Cerebellar cortex (tissue), 1 donor: ENCODE data around the gene AP2M1.
"Not testable (repeated sequence)": the region's sequence is repeated elsewhere in the genome, so short reads cannot be mapped to it uniquely, and the experiment has no call there.

Source experiments
- DNase-seq: peaks from one replicate; pipeline ENCODE4 v3.0.0-alpha.2; 2015; ENCODE audit warnings: low spot score

AP2M1 gene

GRCh38 chr3:184157206-184157605 lies 17.4 kb upstream of the AP2M1 start:
- no peak for DNase-seq

GRCh38 chr3:184158404-184158803 lies 16.3 kb upstream of the AP2M1 start:
- DNase-seq = no peak

- DNase-seq = no peak
Measured at GRCh38 chr3:184160456-184160855, 14.2 kb upstream of the AP2M1 start.

GRCh38 chr3:184162571-184163070 lies 12.0 kb upstream of the AP2M1 start:
- not testable (repeated sequence) for DNase-seq

GRCh38 chr3:184164648-184165330 lies 9.9 kb upstream of the AP2M1 start:
- DNase-seq = no peak

DNA sequence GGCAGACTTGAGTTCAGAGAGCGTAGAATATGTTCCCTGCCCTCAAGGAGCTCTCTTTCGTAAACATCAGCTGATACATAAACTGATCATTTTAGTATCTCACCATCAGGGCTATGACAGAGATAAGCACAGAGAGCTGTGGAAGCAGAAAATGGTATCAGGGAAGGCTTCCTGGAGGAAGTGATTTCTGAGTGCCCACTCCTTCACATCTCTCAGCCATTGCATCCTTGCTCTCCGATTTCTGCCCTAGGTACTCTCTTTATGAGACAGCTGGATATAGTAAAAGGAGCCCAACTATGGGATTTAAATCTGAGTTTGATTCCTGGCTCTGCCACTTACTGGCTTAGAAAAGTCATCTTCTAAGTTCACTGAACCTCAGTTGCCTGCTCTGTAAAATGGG lies 9.1 kb upstream of the AP2M1 start:
- DNase-seq = no peak

DNA sequence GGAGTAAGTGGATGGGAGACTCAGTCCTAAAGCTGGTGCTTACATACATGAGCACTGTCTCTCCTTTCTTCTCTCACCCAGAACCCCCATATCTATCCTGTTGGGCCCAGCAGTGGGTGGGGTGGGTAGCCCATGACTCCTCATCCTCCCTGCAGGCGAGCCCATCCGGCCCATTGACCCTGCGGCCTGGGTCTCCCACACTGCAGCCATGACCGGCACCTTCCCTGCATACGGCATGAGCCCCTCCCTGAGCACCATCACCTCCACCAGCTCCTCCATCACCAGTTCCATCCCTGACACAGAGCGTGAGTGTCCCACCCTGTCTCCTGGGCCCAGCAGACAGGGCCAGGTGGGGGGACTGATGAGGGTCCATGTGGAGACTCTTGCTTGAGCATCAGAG lies 8.0 kb upstream of the AP2M1 start:
- no peak for DNase-seq

DNA sequence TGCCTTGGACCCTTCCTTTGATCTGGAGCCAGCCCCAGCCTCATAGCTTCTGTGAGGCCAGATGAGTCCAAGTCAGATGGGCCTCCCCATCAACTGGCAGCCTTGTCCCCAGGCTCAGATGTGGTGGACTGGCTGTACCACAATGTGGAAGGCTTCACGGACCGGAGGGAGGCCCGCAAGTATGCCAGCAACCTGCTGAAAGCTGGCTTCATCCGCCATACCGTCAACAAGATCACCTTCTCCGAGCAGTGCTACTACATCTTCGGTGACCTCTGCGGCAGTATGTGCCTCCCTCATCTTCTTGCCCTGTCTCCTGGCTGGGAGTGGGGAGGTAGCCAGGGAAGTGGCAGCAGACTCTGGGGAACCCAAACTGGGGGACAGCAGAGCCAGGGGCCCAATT lies 6.9 kb upstream of the AP2M1 start:
- no peak for DNase-seq

DNA sequence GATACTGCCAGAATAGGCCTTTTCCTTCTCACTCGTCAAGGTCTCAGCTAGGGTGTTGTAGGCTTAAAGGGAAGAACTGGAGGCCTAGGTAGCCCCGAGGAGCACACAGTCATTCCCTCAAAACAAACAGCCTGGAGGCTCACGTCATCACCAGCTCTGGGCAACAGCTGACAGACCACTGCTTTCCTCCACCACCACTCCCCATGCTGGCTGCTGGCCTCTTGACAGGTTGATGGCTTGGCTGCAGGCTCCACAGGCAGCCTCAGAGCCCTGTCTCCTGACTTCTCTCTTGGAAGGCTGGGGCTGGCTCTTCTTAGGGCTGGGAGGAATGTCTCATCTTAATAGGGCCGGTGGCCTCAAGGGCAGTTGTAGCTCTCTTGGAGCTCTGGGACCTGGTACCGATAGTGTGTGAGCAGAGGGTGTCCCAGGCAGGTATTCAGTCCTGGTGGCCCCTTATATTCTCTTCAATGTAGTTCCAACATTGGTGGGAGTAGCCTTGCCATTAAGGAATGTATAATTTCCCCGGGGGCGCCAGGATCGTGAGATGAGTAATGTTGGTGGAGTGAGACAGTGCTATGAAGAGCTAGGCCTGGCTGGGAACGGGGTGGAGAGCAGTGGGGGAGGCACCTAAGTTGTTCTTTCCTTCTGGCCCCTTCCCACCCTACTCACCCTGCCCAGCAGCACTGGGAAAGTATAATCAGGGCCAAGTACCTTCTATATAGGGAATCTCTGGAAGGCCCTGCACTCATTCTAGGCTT lies 6.1 kb upstream of the AP2M1 start:
- no peak for DNase-seq

DNA sequence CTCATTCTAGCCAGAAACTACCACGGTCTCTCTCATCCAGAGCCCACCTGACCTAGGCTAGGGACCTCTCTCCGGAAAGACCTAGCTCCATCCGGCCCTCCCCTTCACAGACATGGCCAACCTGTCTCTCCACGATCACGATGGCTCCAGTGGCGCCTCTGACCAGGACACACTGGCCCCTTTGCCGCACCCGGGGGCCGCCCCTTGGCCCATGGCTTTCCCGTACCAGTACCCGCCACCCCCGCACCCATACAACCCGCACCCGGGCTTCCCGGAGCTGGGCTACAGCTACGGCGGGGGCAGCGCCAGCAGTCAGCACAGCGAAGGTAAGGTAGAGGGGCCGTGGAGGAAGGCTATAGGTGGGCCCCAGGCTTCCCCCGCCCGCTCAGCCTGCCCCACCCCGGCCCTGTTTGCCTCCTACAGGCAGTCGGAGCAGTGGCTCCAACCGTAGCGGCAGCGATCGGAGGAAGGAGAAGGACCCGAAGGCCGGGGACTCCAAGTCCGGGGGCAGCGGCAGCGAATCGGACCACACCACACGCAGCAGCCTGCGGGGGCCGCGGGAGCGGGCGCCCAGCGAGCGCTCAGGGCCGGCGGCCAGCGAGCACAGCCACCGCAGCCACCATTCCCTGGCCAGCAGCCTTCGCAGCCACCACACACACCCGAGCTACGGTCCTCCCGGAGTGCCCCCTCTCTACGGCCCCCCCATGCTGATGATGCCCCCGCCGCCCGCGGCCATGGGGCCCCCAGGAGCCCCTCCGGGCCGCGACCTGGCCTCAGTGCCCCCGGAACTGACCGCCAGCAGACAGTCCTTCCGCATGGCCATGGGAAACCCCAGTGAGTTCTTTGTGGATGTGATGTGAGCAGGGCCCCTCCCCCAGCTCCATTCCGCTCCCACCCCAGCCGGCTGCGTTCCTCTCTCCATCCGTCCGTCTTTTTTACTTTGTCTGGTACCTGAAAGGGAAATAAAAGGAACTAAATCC lies 4.5 kb upstream of the AP2M1 start:
- DNase-seq = no peak

DNA sequence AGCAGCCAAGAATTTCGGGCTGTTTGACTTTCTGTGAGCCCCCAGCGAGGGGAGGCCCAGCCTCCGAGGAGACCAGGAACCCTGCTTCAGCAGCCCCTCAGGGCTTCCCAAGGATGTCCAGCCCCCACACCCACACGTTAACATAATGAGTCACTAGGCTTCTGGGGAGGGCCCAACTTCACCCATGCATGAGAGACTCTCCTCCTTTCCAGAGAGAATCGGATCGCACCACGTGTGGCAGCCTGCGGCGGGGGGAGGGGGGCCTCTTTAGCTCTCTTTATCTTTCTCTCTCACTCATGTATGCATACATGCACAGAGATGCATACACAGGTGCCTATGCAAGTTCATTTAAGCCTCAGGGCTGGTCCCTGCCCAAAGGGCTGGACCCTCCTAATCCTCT lies 3.1 kb upstream of the AP2M1 start:
- no peak for DNase-seq

DNA sequence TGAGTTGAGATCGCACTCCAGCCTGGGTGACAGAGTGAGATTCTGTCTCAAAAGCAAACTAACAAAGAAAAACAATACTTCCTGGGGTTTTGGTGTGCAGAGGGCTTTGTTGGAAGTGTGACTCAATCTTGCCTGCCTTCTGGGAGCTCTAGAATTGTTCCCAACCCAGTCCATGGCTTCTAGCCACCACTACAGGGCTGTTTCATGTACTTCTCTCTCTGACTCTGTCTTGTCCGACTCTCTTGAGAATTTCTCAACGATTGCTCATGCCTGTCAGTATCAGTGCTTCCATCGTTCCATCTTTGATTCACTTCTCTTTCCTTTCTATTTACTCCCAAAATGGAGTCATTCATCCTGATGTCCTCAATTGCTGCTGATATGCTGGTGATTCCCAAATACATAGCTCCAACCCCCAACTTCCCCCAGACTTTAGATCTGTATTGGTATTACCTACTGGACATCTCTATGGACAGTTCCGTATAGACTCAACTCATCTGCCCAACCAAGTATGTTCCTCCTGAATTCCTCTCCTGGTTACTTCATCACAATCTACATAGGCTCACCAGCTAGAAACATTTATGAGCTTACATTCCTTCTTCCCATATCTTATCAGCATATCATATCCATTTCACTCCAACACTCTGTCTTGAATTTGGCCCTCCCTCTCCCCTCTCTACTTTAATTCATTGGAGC lies 1.8 kb upstream of the AP2M1 start:
- DNase-seq = no peak

DNA sequence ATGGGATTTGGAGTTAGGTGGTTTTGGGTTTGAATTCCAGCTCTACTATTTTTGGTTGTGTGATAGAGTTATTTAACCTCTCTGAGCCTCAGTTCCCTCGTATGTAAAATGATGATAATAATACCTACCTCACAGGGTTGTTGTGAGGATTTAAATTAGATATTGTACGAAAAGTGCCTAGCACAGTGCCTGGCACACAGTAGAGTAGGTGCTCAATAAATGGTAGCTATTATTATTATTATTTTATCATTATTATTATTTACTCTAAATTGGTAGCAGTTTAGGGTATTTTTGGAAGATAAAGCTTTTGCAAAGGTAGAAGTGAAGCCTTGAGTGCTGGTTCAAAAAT lies 1.3 kb upstream of the AP2M1 start:
- no peak for DNase-seq

DNA sequence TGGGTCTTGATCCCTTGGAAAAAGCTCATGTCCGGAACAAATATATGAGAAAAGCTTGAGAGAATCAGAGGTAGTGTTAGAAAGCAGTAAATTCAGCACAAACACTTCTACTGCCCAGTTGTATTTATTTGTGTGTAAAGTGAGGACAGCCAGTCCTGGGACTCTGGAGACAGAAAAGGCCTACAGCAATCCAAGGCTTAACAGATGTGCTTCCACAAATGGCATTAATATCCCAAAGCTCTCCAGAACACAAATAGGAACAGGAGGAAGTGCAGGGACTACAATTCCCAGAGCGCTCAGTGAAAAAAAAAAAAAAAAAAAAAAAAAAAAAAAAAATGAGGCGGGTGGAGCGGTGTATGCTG lies 390 bp upstream of the AP2M1 start:
- no peak for DNase-seq

DNA sequence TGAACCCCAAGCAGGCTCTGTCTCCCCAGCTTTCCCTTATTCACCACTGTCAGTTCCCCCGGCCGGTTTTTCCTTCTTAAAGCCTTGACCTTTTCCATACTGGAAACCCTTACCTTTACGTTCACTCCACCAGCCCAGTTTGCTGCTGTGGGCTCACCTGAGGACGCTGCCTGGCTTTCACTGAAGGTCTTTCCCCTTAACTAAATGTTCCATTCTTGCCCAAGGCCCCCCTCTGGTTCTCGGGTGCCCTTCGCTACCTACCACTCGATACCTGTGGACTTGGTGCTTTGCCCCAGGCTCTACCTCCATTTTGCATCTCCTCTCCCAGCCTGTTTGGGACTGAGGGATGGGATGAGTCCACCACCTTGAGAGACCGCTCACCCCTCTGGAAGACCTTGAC lies 851 bp downstream of the AP2M1 start:
- DNase-seq = no peak

- DNase-seq = no peak
Measured at GRCh38 chr3:184175981-184176376, 1.3 kb downstream of the AP2M1 start.

- DNase-seq = no peak
Measured at GRCh38 chr3:184176377-184177330, 2.0 kb downstream of the AP2M1 start.

- DNase-seq = no peak
Measured at GRCh38 chr3:184177331-184177731, 2.7 kb downstream of the AP2M1 start.

GRCh38 chr3:184177767-184178306 lies 3.2 kb downstream of the AP2M1 start:
- DNase-seq = no peak

GRCh38 chr3:184178521-184179138 lies 4.0 kb downstream of the AP2M1 start:
- no peak for DNase-seq
